Ishikawa (cell line): ENCODE data around the gene ZNF800.

Experiments
- CEBPB ChIP-seq: IDR thresholded peaks from 2 replicates; pipeline ENCODE4 v1.6.1; 2012
- CREB1 ChIP-seq: IDR thresholded peaks from 2 replicates; pipeline ENCODE4 v1.6.1; 2012; ENCODE audit warnings: low read depth
- EGR1 ChIP-seq: IDR thresholded peaks from 2 replicates; pipeline ENCODE4 v1.6.1; 2012
- EP300 ChIP-seq: IDR thresholded peaks from 2 replicates; pipeline ENCODE4 v1.6.1; 2012; ENCODE audit warnings: borderline replicate concordance
- FOXM1 ChIP-seq: IDR thresholded peaks from 2 replicates; pipeline ENCODE4 v1.6.1; 2012; ENCODE audit warnings: low read depth, borderline replicate concordance
- MAX ChIP-seq: IDR thresholded peaks from 2 replicates; pipeline ENCODE4 v1.6.1; 2012
- NFIC ChIP-seq: IDR thresholded peaks from 2 replicates; pipeline ENCODE4 v1.6.1; 2012
- RAD21 ChIP-seq: IDR thresholded peaks from 2 replicates; pipeline ENCODE4 v1.6.1; 2012; ENCODE audit warnings: low read depth
- REST ChIP-seq: IDR thresholded peaks from 2 replicates; pipeline ENCODE4 v1.6.1; 2012; ENCODE audit warnings: low read depth, mild to moderate bottlenecking
- TAF1 ChIP-seq: IDR thresholded peaks from 2 replicates; pipeline ENCODE4 v1.6.1; 2012; ENCODE audit warnings: low read depth, mild to moderate bottlenecking
- TCF12 ChIP-seq: IDR thresholded peaks from 2 replicates; pipeline ENCODE4 v1.6.1; 2012; ENCODE audit warnings: low read depth
- TEAD4 ChIP-seq: IDR thresholded peaks from 2 replicates; pipeline ENCODE4 v1.6.1; 2012
- YY1 ChIP-seq: IDR thresholded peaks from 2 replicates; pipeline ENCODE4 v1.6.1; 2012; ENCODE audit warnings: low read depth
- ZBTB7A ChIP-seq: IDR thresholded peaks from 2 replicates; pipeline ENCODE4 v1.6.1; 2012; ENCODE audit warnings: low read depth
- TF ChIP-seq, protein P1 (sequence below): IDR thresholded peaks from 2 replicates; pipeline ENCODE4 v1.6.1; 2012

Gene ZNF800

DNA sequence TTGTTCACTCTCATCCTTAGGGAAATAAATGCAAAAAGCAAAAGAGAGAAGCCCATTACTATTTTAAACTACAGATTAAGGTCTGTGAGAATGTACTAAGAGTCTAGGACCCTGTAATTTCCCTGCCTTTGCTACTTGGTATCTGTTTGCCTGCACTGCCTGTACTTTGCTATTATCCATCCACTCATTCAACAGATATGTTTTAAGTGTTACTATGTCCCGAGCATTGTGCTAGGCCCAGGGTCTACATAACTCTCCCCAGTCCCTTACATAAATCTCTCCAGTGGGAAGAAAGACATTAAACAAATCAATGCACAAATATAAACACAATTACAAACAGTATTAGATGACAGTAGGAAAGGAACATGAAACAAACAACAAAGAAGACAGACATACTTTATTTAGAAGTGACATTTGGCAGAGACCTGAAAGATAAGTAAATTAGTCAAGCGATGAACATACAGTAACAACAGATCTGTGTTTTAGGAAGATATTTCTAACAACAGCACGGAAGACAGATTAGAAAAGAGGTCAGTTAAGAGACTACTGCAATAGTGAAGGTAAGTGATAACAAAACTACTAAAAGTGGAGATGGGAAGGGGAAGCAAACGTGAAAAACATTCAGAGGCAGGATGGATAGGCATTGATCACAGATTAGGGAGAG lies 30.0 kb downstream of the ZNF800 start:
- no peak for TF ChIP-seq RAD21
- no peak for TF ChIP-seq EGR1

DNA sequence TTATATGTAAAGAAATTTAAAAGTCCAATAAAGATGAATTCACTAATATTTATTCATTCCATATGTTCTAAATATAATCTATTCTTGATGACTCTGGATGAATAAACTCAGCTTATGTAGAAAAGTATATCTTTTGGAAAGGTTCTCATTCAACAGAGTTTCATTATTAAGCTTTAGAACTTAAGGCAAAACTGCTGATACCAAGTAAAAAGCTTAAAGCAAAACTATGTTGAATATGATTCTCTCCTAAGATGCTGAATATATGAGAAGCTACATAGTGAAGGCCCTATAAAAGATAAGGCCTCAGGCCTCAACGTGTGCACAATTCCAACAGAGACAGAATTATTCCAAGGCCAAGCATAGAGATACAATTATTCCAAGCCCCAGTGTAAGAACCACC lies 30.8 kb downstream of the ZNF800 start:
- TF ChIP-seq YY1 (no peak), TEAD4 (no peak), REST (no peak), CREB1 (no peak), TCF12 (no peak), FOXM1 (no peak), RAD21 (no peak), TAF1 (no peak), CEBPB (no peak), ZBTB7A (no peak), EP300 (no peak), EGR1 (no peak)
- TF ChIP-seq, protein P1, sequence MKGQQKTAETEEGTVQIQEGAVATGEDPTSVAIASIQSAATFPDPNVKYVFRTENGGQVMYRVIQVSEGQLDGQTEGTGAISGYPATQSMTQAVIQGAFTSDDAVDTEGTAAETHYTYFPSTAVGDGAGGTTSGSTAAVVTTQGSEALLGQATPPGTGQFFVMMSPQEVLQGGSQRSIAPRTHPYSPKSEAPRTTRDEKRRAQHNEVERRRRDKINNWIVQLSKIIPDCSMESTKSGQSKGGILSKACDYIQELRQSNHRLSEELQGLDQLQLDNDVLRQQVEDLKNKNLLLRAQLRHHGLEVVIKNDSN: no peak

GRCh38 chr7:127359011-127359410 lies 33.5 kb downstream of the ZNF800 start:
- TF ChIP-seq TCF12: no peak
- no peak for TF ChIP-seq ZBTB7A
- no peak for TF ChIP-seq RAD21
- no peak for TF ChIP-seq EP300
- no peak for TF ChIP-seq CREB1
- no peak for TF ChIP-seq FOXM1
- TF ChIP-seq NFIC: no peak
- no peak for TF ChIP-seq EGR1
- no peak for TF ChIP-seq TEAD4
- TF ChIP-seq TAF1: no peak
- no peak for TF ChIP-seq CEBPB
- no peak for TF ChIP-seq REST
- TF ChIP-seq MAX: no peak
- TF ChIP-seq, protein P1: no peak
- TF ChIP-seq YY1: no peak

- TF ChIP-seq YY1 (no peak), TCF12 (no peak), REST (no peak), CREB1 (no peak), CEBPB (no peak), ZBTB7A (no peak), TAF1 (no peak), TEAD4 (no peak), EP300 (no peak), FOXM1 (no peak), MAX (no peak), EGR1 (no peak), NFIC (no peak), RAD21 (no peak)
- TF ChIP-seq, protein P1: no peak
These were observed 38.6 kb downstream of the ZNF800 start for GRCh38 chr7:127353897-127354296.
